Measurements from ENCODE around the gene ASTN2. TPM values are rescaled to one million over a fixed set of nuclear protein-coding genes. Genes with fewer than 3 reads are reported as not detected.

Gene ASTN2
- total RNA-seq, 1 experiment from 2014 or later = 6.8 TPM

DNA sequence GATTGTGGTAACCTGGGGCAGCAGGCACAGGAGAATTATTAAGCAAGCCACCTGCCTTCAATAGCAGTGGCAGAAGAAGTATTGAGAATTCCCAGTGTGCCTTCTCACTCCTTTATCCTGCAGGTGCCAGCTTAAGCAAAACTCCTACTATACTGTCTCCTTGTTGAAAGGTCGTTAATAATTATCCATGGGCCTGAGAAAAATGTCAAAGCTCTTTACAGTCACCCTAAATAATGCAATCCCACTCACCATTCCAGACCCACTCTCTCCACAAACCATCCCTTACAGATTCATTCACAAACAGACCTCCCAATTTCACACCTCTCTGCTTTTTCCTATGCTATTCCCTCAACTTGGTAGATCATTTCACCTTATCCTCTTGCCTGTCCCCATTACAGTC is 889.2 kb downstream of the ASTN2 start:
- DNase-seq (ENCODE audit: low spot score) = no peak

DNA sequence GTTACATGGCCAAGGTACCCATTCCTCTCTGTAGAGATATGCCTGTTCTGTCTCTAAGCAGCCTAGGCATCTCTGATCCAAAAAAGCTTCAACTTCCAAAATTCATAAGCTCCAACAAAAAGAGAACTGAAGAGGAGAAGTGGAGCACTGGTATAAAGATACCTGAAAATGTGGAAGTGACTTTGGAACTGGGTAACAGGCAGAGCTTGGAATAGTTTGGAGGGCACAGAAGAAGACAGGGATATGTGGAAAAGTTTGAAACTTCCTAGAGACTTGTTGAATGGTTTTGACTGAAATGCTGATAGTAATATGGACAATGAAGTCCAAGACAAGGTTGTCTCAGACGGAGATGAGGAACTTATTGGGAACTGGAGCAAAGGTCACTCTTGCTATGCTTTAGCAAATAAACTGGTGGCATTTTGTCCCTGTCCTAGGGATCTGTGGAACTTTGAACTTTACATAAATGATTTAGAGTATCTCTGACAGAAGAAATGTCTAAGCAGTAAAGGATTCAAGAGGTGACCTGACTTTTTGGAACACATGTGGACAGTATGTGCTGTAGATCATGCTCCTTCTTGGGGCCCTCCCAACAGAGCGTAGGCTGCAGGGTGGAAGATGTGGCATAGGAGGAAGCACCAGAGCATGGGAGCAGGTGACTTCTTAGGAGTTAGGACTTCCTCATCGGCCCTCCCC is 889.9 kb downstream of the ASTN2 start:
- DNase-seq (ENCODE audit: low spot score) = no peak

DNA sequence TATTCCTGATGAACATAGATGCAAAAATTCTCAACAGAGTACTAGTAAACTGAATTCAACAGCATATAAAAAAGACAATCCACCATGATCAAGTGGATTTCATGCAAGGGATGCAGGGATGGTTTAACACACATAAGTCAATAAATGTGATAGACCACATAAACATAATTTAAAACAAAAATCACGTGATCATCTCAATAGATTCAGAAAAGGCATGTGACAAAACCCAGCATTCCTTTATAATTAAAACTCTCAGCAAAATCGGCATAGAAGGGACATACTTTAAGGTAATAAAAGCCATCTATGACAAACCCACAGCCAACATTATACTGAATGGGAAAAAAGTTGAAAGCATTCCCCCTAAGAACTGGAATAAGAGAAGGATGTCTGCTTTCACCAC is 894.6 kb downstream of the ASTN2 start:
- DNase-seq (ENCODE audit: low spot score) = no peak

DNA sequence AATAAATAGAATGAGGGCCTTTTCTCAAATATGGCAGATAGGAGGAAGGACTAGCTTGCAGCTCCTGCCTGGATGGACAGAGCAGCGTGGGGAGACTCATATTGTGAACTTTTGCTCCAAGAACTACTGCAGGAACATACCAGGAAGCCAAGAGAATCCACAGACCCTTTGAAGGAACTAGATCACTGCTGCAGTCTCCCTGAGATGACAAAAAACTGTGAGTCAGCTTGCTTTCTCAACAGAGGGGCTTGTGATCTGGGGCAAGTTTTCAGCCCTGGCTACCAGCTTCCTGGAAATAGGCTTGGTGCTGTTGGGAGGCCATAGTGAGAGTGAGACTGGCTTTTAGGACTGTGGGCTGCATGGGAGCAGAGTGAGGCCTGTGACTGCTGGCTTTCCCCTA is 898.4 kb downstream of the ASTN2 start:
- no peak for DNase-seq (ENCODE audit: low spot score)

DNA sequence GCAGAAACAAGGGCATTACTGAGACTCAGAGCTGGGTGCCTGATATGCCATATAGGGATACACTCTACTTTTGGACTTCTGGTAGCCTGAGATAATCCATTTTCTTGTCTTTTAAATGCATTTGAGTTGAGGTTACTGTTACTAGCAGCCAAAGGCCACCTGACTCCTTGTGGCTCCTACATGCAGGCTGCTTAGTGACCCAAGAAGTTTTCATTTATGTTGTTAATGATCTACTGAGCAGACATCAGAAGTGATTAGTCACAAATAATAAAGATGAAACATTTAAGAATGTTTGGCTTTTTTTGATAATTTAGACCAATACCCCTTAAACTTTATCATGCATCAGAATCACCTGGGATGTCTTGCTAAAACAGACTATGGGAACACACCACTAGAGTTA is 899.3 kb downstream of the ASTN2 start:
- no peak for DNase-seq (ENCODE audit: low spot score)

DNA sequence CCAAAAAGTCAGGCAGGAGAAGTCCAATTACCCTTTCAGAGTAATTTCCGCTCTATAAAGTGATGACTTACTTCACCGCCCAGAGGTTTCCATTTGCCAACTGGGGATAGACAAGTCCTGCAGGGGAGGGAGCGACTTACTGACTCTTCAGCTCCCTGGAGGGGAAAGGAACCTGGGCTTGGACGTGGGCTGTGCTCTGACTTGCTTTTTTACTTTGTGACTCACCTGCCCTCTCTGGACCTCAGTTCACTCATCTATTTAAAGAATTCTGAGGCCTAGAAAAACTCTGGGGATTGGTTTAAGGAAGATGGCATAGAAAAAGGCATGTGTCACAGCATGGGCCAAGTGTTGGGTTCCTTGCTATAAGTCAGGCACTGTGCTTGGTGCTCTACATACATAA is 908.2 kb downstream of the ASTN2 start:
- DNase-seq (ENCODE audit: low spot score) = no peak

DNA sequence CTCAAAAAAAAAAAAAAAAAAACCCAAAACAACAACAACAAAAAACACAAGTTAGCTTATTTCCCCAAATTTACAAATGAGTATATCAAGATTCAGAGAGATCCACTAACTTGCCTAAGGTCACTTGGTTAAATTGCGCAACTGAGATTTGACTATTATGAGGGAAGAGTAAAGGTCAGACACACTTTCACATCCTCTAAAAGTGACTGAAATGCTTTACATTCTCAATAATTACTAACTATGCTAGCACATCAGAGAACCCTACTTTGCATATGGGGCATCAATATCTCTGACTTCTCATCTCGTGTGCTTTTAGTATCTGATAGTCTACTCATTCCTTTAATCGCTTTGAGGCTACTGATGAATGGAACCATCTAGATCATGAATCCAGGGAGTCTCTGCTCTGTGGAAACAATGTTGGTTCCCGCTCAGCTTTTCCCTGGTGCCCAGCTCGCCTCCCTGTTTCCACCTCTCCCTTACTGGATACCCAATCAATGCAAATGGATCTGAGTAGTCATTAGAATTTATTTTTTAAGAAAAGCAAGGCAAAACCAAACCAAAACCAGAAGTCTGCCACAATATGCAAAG is 909.9 kb downstream of the ASTN2 start:
- DNase-seq (ENCODE audit: low spot score) = no peak

DNA sequence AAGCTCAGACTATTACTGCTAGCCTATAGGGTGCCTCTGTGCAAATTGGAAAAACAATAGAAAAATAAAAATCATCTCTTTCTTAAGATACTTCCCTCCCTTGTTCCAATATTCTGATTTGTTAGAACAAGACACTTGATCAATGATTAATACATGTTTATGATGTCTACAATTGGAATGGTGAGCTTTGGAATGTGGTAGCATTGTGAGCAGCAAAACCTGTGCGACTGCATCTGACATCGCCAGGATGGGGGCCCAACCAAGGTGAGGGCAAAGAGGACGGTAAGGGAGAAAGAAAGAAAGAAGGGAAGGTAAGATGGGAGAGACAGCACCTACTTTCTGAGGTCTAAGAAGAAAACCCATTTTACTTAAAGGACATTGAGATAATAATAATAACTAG is 910.8 kb downstream of the ASTN2 start:
- no peak for DNase-seq (ENCODE audit: low spot score)

DNA sequence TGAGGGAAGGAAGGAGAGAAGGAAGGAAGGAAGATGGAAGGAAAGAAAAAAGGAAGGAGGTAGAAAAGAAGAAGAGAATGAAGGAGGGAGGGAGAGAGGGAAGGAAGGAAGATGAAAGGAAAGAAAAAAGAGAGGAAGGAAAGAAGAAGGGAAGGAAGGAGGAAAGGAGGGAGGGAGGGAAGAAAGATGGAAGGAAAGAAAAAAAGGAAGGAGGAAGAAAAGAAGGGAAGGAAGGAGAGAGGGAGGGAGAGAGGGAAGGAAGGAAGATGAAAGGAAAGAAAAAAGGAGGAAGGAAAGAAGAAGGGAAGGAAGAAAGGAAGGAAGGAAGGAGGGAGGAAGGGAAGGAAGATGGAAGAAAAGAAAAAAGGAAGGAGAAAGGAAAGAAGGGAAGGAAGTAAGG is 912.1 kb downstream of the ASTN2 start:
- DNase-seq (ENCODE audit: low spot score) = no peak

DNA sequence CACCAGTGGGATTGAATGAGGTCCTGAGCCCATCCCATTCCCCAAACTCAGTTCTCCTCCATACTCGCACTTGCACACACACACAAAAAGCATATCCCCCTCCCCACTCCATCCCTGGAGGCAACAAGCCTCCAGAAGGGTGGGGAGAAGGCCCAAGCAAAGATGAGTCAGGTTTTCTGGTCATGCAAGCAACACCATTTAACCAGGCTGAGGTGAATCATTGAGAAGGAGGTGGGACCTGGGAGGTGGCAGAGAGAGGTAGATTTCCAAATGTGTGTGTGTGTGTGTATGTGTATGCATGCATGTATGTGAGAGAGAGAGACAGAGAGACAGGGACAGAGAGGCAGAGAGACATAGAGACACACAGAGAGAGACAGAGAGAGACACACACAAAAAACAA is 913.0 kb downstream of the ASTN2 start:
- peak; percentile 47 for DNase-seq (ENCODE audit: low spot score)

DNA sequence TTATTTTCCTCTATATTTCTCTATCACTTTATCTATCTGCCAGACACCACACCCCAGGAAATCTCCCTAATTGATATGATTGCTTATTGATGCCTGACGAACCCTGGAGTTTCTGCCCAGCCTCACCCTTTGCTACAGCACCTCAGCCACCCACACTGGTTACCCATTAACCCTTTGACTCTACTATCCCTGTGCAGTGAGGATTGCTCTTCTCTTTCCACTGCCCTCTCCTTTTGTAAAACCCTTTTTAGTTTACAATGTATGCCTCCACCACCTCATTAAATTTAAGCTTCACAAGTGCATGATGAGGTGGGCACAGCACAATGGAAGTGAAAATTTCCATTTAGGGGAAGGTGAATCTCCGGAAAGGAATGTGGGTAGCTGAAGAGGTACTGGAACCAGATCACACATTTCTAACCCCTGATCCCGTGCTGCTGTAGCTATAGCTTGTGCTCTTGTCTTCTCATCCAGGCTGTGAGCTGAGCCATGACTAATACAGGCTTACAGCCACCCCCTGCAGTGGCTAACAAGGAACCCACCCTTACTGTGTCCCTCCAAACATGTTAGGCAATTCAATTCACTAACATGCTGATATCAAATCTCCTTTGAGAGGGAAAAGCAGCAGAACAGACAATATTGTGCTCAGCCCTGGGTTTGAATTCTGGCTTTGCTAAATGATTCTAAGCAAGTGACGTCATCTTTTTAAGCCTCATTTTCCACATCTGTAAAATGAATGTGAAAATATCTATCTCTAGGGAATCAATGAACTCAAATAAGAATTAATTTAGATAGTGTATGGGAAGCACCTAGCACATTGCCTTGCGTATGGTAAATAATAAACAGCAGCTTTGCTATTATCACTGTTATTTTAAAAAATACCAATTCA is 914.6 kb downstream of the ASTN2 start:
- peak; percentile 42 for DNase-seq (ENCODE audit: low spot score)

DNA sequence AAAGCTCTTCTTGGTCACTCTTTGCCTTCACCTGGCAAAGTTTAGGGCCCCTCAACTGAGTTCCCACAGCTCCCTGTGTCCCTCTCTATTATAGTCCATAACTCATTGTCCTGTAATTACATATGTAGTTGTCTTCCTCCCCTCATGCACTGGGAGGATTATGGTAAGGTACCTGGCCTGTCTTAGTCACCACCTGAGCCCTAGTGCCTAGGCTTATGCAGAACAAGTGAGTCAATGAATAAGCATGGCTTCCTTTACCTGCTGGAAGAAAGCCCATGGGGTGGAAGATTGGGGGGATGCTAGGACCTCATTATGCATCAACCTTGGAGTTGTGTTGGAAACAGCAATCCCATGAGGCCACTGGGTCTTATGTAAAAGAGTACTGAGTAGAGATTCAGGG is 915.4 kb downstream of the ASTN2 start:
- no peak for DNase-seq (ENCODE audit: low spot score)

DNA sequence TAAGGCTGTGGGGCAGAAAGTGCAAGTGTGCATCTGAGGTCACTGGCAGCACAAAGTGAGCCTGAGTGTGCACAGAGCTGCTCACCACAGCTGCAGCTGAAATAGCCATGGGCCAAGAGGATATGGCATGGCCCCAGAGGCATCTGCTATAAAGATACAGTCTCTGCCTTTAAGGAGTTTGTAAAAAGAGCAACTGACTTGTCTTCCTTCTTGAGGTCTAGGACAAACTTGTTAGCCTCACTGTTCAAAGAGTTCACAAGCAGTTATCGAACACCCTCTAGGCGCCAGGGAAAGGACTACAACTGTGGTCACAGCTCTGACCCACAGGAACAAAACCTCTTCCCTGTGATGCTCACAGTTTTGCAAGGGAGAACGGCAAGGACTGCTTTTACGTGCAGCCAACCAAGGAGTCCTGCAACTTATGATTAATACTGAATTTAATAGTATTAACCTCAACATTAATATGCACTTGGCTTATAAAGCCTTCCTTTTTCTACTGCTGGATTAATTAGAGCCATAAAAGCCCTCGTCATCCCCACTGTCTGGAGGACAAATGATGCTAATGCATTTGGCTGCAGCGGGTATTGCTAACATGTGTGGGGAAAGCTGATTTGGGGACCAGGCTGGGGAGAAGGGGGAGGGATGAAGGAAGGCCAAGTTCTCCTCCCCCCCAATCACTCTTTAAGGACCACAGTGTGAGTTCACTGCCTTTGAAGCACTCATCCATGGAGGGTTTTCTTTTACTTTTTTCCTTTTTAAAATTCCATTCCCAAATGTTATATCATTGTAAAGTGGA is 917.6 kb downstream of the ASTN2 start:
- no peak for DNase-seq (ENCODE audit: low spot score)

DNA sequence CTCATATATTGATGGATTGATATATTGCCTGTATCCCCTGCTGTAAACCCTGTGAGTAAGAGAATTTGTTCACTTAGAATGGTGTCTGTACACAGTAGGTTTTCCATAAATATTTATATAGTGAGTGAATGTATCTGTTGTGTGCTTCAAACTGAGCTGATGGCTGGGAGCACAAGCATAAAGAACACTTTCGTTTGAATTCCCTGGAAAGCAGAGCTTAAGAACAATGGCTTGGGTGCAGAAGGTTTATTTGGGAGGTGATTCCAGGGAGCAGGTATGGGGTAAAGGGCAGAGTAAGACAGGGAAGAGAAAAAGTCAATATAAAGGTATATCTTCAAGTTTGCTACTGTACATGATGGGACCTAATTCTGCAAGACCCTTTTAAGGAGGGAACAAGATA is 918.7 kb downstream of the ASTN2 start:
- no peak for DNase-seq (ENCODE audit: low spot score)

DNA sequence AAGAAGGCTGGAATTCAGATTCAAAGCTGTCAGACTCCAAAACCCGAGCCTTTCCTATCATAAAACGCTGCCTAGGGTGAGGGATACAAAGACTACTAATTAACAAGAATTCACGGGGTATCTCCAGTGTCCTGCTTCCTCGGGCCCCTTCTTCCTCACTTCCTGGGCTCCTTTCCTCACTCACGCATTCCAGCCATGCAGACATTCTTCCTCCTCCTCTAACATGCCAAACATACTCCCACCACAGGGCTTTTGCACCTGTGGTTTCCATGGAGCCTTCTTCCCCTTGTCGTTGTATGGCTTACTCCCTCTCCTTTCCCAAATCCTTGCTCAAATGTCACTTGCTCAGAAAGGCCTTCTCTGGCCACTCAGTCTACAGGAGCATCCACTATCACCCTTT is 919.1 kb downstream of the ASTN2 start:
- DNase-seq (ENCODE audit: low spot score) = no peak

DNA sequence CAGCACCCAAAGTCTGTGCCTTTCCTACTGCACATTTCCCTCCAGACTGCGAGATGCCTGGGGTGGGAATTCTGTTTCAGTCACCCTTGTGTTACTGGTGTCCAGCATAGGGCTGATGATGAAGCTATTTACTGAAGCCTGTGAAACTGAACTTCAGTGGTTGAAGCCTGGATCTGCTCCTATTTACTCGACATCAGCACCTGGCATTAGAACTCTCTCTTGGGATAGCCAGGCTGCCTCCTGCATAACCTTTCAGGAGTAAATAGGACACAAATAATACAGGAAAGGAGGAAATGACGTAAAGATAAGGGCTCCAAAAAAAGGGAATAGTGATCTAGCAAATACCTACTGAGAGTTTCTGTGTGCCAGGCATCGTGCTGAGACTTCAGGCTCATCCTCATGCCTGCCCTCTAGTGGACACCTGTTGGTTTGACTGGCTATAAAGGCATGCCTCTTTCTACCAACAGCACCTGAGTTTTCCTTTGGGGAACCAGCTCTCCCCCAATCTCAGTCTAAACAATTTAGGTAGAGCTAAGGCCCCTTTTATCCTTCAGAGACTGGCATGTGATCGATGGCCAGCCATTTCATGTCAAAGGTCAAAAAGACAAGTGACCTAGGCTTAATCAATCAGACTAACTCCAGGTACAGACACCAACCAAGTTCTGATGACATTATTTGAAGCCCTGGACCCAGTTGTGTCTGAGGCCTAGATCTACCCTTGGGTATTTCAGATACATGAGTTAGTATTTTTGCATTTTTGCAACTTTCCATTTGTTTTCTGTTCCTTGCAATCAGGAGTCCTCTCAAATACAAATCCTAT is 919.8 kb downstream of the ASTN2 start:
- DNase-seq (ENCODE audit: low spot score) = peak; percentile 22

DNA sequence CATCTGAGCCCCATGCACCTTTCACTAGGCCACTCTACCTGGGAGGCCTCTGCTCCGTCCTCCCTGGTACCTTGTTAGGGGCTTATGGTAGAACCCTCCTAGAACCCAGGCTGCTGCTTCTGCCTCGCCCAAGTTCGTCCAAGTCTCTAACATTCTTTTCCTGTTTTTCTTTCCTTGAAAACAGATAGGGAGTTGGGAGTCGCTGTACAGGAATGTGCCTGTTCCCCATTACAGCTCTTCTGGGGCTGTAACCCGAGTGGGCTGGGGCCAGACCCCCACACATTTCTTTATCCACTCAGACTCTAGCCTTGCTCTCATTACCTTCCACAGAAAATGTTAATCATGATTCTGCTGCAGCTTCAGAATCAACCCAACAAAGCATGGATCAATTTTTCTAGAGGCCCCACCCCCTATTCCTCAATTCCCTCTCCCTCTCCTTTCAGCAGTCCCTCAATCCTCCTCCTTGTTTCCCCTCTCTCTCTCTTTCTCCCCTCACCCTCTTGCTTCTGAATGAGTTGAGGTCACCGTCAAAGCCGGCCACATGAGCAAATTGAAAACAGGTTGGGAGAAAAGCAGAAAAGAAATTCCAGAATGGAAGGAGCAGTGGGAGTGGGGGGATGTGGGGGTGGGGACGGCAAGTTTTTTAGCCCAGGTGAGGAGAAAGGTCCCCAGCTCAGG is 921.5 kb downstream of the ASTN2 start:
- DNase-seq (ENCODE audit: low spot score) = no peak

DNA sequence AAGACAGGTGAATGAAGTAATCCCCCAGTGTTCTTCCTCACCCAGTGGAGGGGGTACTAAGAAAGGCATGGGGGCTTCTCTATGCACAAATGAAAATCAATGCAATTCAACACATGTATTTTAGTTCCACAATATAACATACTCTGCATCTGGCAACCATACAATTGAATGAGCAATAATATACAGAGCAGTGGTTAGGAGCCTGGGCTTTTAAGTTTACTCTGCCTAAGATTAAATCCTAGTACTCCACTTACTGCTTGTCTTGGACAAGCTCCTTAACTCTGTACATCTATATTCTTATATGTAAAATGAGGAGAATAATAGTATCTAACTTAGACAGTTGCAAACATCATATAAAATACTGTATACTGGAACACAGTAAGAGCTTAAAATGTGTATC is 923.2 kb downstream of the ASTN2 start:
- DNase-seq (ENCODE audit: low spot score) = no peak

DNA sequence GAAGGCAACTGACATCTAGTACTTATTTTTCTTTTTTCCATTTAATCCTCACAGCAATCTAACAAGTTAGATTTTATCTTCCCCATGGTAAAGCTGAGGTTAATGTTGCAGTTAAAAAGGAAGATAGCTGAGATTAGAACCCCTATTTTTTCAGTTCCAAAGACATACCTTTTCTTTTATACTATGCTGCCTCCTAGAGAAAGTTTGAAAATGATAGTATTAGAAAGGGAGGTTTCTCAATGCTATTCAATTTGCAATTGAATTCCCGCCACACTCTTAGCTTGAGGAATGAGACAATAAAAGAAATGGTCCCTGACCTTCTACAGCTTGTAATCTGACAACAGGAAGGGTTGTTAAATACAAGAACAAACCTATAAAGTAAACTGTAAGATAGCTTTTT is 923.6 kb downstream of the ASTN2 start:
- no peak for DNase-seq (ENCODE audit: low spot score)

DNA sequence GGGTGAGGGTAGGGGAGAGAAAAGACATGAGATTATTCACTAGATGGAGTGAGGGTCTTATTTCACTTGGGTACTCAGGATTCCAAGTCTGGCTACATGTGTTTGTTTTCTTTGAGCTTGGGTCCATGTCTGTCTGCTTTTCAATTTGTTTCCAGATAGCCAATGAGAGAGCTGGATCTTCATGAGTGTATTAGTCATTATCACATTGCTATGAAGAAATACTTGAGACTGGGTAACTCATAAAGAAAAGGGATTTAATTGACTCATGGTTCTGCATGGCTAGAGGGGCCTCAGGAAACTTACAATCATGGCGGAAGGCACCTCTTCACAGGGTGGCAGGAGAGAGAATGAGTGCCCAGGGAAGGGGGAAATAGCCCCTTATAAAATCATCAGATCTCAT is 924.5 kb downstream of the ASTN2 start:
- no peak for DNase-seq (ENCODE audit: low spot score)

DNA sequence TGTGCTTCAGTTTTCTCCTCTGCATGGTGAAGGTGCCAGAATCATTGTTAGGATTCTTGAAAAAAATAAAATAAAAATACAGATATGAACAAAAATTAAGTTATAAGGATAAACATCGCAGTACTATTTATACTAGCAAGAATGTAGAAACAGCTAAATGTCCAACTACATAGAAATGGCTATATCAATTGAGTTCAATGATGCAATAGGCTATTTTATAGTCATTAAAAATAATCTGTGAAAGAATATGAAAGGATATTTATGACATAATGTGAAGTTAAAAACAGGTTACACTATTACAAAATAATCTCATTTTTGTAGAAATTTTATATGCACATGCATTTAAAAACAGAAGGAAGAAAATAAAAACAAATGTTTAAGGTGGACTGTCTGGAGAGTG is 926.5 kb downstream of the ASTN2 start:
- no peak for DNase-seq (ENCODE audit: low spot score)

Data from H4 (cell line).